ENCODE measurements around the gene FAM3D.
"Not testable (repeated sequence)": the region's sequence is repeated elsewhere in the genome, so short reads cannot be mapped to it uniquely, and the experiment has no call there.

The FAM3D gene

DNA sequence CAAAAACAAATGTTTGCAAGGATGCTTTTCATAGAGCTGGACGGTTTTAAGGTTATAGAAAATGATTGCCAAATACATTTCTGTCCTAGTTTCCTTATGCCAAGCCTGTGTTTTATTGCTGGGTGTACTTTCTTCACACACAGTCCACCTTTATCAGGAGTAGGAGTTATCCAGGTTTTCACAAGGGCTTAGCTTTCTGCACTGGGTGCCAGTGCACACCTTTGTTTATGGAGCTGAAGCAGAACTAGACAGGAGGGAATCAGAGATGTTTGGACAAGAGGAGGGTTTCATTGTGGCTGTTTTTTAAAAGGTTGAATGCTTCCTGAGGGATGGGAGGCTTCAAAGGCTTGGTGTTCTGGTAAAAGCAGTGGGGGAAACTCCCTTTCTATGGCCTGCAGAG lies 29.5 kb upstream of the FAM3D start:
- Histone ChIP-seq H3K4me3 (ENCODE audit: low read length) (no peak overlapping the region), H3K27me3 (ENCODE audit: control insufficient read depth, insufficient read depth, low read length) (no peaks in the 10 kb centered on the region), H3K4me1 (ENCODE audit: control insufficient read depth, insufficient read depth, low read length) (no peaks in the 10 kb centered on the region), H3K9ac (ENCODE audit: low read length) (no peak overlapping the region), H3K36me3 (ENCODE audit: control insufficient read depth, insufficient read depth, low read length) (no peaks in the 10 kb centered on the region), H3K27ac (ENCODE audit: low read depth, low read length) (no peak overlapping the region)

DNA sequence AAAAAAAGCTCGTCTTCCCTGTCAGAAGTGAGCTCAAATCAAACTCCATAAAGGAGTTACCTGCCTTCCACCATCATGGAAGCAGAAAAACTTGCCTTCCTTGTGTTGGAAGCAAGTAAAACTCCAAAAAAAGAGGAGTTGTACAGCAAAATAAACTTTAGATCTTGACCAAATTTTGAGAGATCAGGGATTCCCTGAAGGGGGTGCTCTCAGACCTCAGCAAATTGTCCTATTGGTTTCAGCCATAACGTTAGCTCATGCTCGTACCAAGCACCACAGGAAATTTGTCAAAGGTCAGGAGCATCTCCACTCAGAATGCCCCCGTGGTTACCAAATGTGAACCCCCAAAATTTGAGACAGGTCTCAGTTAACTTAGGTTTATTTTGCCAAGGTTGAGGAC lies 28.7 kb upstream of the FAM3D start:
- not testable (repeated sequence) for H3K4me3 ChIP-seq (ENCODE audit: low read length); H3K9ac ChIP-seq (ENCODE audit: low read length); H3K27ac ChIP-seq (ENCODE audit: low read depth, low read length); H3K4me1 ChIP-seq (ENCODE audit: control insufficient read depth, insufficient read depth, low read length); H3K27me3 ChIP-seq (ENCODE audit: control insufficient read depth, insufficient read depth, low read length); H3K36me3 ChIP-seq (ENCODE audit: control insufficient read depth, insufficient read depth, low read length)

DNA sequence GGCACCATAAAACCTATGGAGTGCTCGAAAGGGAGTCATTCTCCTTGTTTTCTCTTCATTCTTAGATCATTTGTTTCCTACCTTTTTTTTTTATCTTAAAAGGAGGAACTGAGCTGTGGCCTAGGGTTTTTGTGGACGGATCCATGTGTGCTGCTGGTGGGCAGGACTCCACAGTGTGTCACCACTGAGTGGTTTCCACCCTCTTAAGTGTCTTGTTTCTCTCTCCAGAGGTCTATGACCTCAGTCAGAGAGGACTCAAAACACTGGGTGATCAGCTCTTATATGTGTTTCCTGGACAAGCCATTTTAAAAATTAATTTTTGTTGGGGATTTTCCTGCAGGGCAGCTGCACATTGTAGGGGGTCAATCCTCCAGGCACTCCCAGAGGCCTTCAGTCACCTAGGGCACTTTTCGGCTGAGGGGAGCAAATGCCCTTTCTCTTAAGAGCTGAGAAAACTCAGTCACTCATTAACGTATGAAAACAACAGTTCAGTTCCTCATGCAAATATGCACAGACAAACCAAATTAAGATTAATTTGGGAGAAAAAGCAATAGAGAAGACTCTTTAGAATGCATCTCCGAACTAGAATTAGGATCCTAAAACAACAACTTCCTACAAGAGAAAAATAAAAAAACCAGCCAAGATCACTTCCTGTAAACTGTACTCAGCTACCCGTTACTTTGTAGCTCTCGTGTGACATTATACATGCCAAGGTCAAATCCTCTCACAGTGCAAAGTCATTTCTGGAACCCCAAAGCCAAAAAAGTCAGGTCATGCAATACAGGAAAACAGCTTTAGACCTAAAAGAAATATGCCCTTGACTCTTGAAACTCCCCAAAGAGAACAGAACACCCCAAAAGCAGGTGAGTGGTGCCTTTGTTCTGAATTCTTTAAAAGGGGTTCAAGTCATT lies 27.6 kb upstream of the FAM3D start:
- Histone ChIP-seq H3K9ac (ENCODE audit: low read length) (no peak overlapping the region), H3K27me3 (ENCODE audit: control insufficient read depth, insufficient read depth, low read length) (no peaks in the 10 kb centered on the region), H3K4me3 (ENCODE audit: low read length) (no peak overlapping the region), H3K4me1 (ENCODE audit: control insufficient read depth, insufficient read depth, low read length) (no peaks in the 10 kb centered on the region), H3K27ac (ENCODE audit: low read depth, low read length) (no peak overlapping the region), H3K36me3 (ENCODE audit: control insufficient read depth, insufficient read depth, low read length) (no peaks in the 10 kb centered on the region)

DNA sequence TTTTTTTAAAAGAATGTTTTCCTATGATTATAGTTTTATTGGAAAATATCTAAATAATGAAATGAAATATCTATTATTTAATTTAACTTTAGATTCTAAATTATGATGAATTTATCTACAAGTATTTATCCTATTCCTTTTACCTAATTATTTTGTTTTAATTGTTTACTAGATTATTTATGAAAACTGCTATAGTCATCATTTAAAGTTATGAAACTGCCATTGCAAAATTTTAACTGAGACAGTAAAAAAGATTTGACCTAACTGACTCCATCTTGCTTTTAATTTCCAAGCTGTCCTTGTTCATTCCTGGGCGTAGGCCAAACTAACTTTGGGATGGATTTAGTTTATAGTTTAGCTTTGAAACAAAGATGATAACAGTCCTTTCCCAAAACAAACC lies 25.9 kb upstream of the FAM3D start:
- Histone ChIP-seq H3K36me3 (ENCODE audit: control insufficient read depth, insufficient read depth, low read length) (no peaks in the 10 kb centered on the region), H3K9ac (ENCODE audit: low read length) (no peak overlapping the region), H3K27me3 (ENCODE audit: control insufficient read depth, insufficient read depth, low read length) (no peaks in the 10 kb centered on the region), H3K4me3 (ENCODE audit: low read length) (no peak overlapping the region), H3K4me1 (ENCODE audit: control insufficient read depth, insufficient read depth, low read length) (no peaks in the 10 kb centered on the region), H3K27ac (ENCODE audit: low read depth, low read length) (no peak overlapping the region)

DNA sequence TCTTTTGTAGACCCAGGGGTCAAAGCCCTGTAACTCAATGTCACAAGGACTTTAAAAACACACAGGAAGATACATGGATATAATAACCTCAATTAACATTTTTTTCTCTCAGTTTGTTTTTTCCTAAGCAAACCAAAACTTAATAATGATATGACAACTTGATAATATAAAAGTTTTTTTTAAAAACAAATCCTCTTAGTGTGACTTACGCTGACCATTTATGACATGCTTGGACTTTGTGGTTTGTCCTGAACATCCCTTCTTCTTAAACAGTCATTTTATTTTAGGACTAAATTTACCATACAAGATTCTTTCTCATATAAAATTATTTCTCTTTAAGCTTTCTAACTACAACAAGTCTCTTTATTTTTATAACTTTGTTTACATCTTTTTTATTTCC lies 25.4 kb upstream of the FAM3D start:
- H3K9ac ChIP-seq (ENCODE audit: low read length): no peak overlapping the region
- no peaks in the 10 kb centered on the region for H3K36me3 ChIP-seq (ENCODE audit: control insufficient read depth, insufficient read depth, low read length)
- H3K4me3 ChIP-seq (ENCODE audit: low read length): no peak overlapping the region
- no peaks in the 10 kb centered on the region for H3K27me3 ChIP-seq (ENCODE audit: control insufficient read depth, insufficient read depth, low read length)
- H3K4me1 ChIP-seq (ENCODE audit: control insufficient read depth, insufficient read depth, low read length): no peaks in the 10 kb centered on the region
- no peak overlapping the region for H3K27ac ChIP-seq (ENCODE audit: low read depth, low read length)

DNA sequence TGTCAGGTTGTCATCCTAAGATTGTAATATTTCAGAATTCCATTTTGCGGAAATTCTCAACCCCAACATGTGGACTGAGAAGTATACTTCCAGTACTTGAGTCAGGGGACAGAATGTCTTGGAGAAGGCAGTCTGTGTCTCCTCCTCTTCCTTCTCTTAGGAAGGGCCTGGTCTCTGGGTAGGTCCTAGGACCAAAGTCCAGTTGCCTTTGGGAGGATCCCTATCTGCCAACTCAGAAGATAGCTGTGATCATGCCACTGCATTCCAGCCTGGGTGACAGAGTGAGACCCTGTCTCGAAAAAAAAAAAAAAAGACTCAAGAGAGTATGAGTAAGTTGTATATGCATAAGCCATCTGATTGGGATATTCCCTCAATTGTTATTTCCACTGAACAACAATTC lies 23.9 kb upstream of the FAM3D start:
- no peaks in the 10 kb centered on the region for H3K27me3 ChIP-seq (ENCODE audit: control insufficient read depth, insufficient read depth, low read length)
- H3K4me1 ChIP-seq (ENCODE audit: control insufficient read depth, insufficient read depth, low read length): no peaks in the 10 kb centered on the region
- H3K27ac ChIP-seq (ENCODE audit: low read depth, low read length): no peak overlapping the region
- no peaks in the 10 kb centered on the region for H3K36me3 ChIP-seq (ENCODE audit: control insufficient read depth, insufficient read depth, low read length)
- H3K4me3 ChIP-seq (ENCODE audit: low read length): no peak overlapping the region
- H3K9ac ChIP-seq (ENCODE audit: low read length): no peak overlapping the region

DNA sequence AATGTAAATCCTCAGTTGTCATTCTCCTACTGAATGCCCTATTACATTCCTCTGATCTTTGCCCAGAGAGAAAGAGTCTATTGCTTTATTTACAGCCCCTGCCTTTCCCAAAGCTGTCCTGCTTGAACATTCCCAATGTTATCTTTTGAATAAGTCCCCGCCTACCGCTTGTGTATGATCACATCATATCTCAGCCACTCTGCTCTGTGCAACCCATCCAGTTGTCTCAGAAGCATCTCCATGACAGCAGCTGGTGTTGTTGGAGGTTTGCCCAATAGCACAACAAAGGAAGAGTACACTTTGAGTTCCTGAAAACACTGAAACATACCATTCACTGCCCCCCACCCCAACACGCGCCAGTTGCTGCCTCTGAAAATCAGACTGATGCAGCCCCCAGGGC lies 22.0 kb upstream of the FAM3D start:
- Histone ChIP-seq H3K27ac (ENCODE audit: low read depth, low read length) (no peak overlapping the region), H3K9ac (ENCODE audit: low read length) (no peak overlapping the region)

DNA sequence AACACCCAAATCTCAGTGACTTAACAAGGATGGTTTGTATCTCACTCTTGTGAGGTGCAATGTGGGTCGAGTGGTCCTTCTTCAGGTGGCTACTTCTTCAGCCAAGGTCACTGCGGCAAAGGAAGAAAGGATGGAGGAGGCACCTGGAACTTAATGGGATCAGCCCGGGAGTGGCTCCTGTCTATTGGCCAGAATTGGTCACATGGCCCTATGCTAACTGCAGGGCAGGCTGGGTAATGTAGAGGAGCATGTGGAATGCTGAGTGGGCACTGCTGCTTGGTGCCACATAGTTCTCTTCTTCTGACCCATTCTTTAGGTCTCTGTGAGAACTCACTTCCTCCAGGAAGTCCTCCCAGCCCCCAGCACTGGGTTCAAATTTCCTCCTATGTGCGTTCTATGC lies 20.3 kb upstream of the FAM3D start:
- Histone ChIP-seq H3K4me1 (ENCODE audit: control insufficient read depth, insufficient read depth, low read length) (no peaks in the 10 kb centered on the region), H3K9ac (ENCODE audit: low read length) (no peak overlapping the region), H3K36me3 (ENCODE audit: control insufficient read depth, insufficient read depth, low read length) (no peaks in the 10 kb centered on the region)

More for the DNA sequence above, 22.0 kb upstream of the FAM3D start:
- H3K36me3 ChIP-seq (ENCODE audit: control insufficient read depth, insufficient read depth, low read length): no peaks in the 10 kb centered on the region
- no peak overlapping the region for H3K4me3 ChIP-seq (ENCODE audit: low read length)
- no peaks in the 10 kb centered on the region for H3K4me1 ChIP-seq (ENCODE audit: control insufficient read depth, insufficient read depth, low read length)
- no peaks in the 10 kb centered on the region for H3K27me3 ChIP-seq (ENCODE audit: control insufficient read depth, insufficient read depth, low read length)

DNA sequence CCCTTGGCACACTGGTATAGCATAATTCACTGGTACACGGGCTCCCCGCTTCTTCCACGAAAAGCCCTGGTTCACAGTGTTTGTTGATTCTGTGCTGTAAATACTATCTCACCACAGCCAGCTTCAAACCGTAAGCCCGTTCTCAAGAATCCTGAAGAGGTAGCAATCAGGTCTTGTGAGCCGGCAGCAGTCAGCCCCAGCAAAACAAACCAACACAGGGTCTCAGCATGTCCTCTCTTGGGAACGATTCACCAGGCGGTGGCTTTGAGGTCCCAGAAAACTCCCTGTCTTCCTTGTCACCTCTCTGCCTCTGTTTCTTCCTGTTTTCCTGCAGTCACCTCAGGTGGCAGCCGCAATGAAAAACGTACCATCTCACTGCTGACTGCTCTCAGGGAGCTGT lies 19.1 kb upstream of the FAM3D start:
- H3K9ac ChIP-seq (ENCODE audit: low read length): no peak overlapping the region

More for the DNA sequence above, 20.3 kb upstream of the FAM3D start:
- Histone ChIP-seq H3K27me3 (ENCODE audit: control insufficient read depth, insufficient read depth, low read length) (no peaks in the 10 kb centered on the region), H3K4me3 (ENCODE audit: low read length) (no peak overlapping the region), H3K27ac (ENCODE audit: low read depth, low read length) (no peak overlapping the region)

DNA sequence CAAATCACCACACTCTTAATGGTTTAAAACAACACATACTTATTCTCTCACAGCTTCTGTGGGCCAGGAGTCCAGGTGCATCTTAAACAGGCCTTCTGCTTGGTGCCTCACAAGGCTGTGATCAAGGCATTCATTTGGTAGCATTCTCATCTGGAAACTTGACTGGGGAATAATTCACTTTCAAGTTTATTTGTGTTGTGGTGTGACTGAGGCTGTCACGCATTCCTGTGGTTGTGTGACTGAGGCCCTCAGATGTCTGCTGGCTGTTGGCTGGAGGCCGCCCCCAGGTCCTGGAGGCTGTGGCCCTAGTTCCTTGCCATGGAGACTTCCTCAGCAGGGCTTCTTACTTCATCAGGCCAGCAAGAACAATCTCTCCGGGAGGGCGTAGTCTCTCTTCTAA lies 16.9 kb upstream of the FAM3D start:
- H3K4me3 ChIP-seq (ENCODE audit: low read length): no peak overlapping the region
- no peak overlapping the region for H3K27ac ChIP-seq (ENCODE audit: low read depth, low read length)
- H3K9ac ChIP-seq (ENCODE audit: low read length): no peak overlapping the region
- H3K36me3 ChIP-seq (ENCODE audit: control insufficient read depth, insufficient read depth, low read length): no peaks in the 10 kb centered on the region
- H3K4me1 ChIP-seq (ENCODE audit: control insufficient read depth, insufficient read depth, low read length): no peaks in the 10 kb centered on the region
- H3K27me3 ChIP-seq (ENCODE audit: control insufficient read depth, insufficient read depth, low read length): no peaks in the 10 kb centered on the region

More for the DNA sequence above, 19.1 kb upstream of the FAM3D start:
- H3K36me3 ChIP-seq (ENCODE audit: control insufficient read depth, insufficient read depth, low read length): no peaks in the 10 kb centered on the region
- H3K27me3 ChIP-seq (ENCODE audit: control insufficient read depth, insufficient read depth, low read length): no peaks in the 10 kb centered on the region
- H3K4me1 ChIP-seq (ENCODE audit: control insufficient read depth, insufficient read depth, low read length): no peaks in the 10 kb centered on the region
- no peak overlapping the region for H3K27ac ChIP-seq (ENCODE audit: low read depth, low read length)
- no peak overlapping the region for H3K4me3 ChIP-seq (ENCODE audit: low read length)

DNA sequence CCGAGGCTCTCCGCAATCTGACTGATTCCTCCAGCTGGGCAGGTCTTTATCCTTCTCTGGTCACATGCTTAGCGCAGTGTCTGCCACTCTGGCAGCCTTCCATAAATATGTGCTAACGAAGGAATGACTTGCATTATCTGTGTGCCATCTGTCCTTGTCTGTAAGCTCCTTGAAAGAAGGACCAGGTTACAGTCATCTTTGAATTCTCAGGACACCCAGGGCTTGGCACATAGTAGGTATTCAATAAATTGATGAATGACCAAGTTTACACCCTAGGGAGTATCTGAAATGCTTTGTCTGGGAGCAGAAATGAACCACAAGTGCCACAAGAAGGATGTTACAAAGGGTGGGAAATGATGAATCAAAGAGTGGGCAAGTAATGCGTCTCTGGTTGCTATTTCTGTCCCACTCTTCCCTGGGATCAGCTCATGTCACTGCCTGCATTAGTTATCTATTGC lies 16.5 kb upstream of the FAM3D start:
- Histone ChIP-seq H3K4me1 (ENCODE audit: control insufficient read depth, insufficient read depth, low read length) (no peaks in the 10 kb centered on the region), H3K4me3 (ENCODE audit: low read length) (no peak overlapping the region), H3K27ac (ENCODE audit: low read depth, low read length) (no peak overlapping the region), H3K9ac (ENCODE audit: low read length) (no peak overlapping the region), H3K27me3 (ENCODE audit: control insufficient read depth, insufficient read depth, low read length) (no peaks in the 10 kb centered on the region), H3K36me3 (ENCODE audit: control insufficient read depth, insufficient read depth, low read length) (no peaks in the 10 kb centered on the region)

DNA sequence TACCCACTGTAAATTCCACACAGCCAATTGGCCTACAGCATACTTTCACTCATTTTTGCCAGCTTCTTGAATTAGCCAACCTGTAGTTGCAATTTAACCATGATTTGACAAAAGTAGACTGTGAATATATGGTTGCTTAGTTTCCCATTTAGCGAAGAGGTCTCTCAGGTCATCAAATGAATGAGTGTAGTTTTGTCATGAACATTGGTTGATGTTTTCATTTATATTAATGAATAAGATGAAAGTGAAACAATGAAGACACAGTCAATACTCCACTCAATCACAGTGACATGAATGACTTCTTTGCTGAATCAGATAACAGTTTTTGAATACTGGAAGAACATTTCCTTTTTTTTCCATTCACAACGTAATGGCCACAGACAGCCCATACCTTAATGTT lies 15.3 kb upstream of the FAM3D start:
- Histone ChIP-seq H3K36me3 (ENCODE audit: control insufficient read depth, insufficient read depth, low read length) (no peaks in the 10 kb centered on the region), H3K27me3 (ENCODE audit: control insufficient read depth, insufficient read depth, low read length) (no peaks in the 10 kb centered on the region), H3K27ac (ENCODE audit: low read depth, low read length) (no peak overlapping the region), H3K4me3 (ENCODE audit: low read length) (no peak overlapping the region), H3K4me1 (ENCODE audit: control insufficient read depth, insufficient read depth, low read length) (no peaks in the 10 kb centered on the region), H3K9ac (ENCODE audit: low read length) (no peak overlapping the region)

DNA sequence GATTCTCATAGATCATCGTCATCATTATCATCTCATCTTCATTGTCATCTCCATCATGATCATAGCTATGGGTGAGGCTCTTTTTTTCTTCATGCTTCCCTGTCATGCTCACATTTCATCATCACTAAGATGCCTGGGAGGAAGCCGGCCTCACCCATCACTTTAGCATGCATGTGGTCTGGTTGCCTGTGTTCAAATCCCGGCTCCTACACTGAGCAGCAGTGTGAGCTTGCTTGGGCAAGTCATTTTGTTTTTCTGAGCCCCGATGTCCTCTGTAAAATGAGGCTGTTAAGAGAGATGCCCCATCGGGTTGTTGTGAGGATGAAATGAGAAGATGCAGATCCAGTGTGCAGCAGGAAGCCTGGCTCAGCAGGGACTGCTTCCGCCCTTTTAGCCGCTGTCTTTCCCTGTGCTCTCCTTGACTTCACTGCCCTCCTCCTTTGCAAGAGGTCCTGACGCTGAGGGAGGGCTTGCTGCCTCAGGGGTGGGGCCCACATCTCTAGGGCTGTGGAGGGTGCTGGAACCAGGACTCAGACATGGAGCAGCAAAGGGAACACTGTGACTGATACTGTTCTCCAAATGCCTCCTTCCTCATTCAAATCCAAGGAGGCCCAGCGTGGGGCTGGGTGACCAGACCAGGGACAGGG lies 14.4 kb upstream of the FAM3D start:
- H3K4me3 ChIP-seq (ENCODE audit: low read length): no peak overlapping the region
- H3K4me1 ChIP-seq (ENCODE audit: control insufficient read depth, insufficient read depth, low read length): no peaks in the 10 kb centered on the region
- H3K36me3 ChIP-seq (ENCODE audit: control insufficient read depth, insufficient read depth, low read length): no peaks in the 10 kb centered on the region
- no peaks in the 10 kb centered on the region for H3K27me3 ChIP-seq (ENCODE audit: control insufficient read depth, insufficient read depth, low read length)
- no peak overlapping the region for H3K9ac ChIP-seq (ENCODE audit: low read length)
- H3K27ac ChIP-seq (ENCODE audit: low read depth, low read length): no peak overlapping the region
